Measurements from ENCODE around the gene ELF2. TPM values are rescaled to one million over a fixed set of nuclear protein-coding genes. Genes with fewer than 3 reads are reported as not detected.
A peak's percentile ranks its signal among the peaks of the same experiment; 100 is the strongest.

Gene ELF2
- polyA plus RNA-seq, 1 donor from 2014 or later, result 105 TPM

- no peaks in the 10 kb centered on the region for H3K9me3 ChIP-seq (ENCODE audit: low read length)
- no peaks in the 10 kb centered on the region for H3K27me3 ChIP-seq (ENCODE audit: insufficient read depth, low read depth, low read length)
- H3K36me3 ChIP-seq (ENCODE audit: insufficient read depth, low read length), result no peaks in the 10 kb centered on the region
- H3K27ac ChIP-seq (ENCODE audit: low read length), result no peak overlapping the region
- no peak overlapping the region for H2AFZ ChIP-seq (ENCODE audit: low read depth, low read length)
- H3K4me3 ChIP-seq (ENCODE audit: low read length), result no peak overlapping the region
- H3K9me2 ChIP-seq (ENCODE audit: insufficient read depth, low read length), result no peaks in the 10 kb centered on the region
- no peaks in the 10 kb centered on the region for H3F3A ChIP-seq (ENCODE audit: insufficient read depth, low read length, poor library complexity, severe bottlenecking)
- no peak for TF ChIP-seq EP300 (conservative IDR thresholded peaks at IDR 0.05; ENCODE audit: poor library complexity, severe bottlenecking)
- H4K20me1 ChIP-seq (ENCODE audit: insufficient read depth), result no peaks in the 10 kb centered on the region
- no peak overlapping the region for H3K4me2 ChIP-seq (ENCODE audit: low read length)
- H3K79me2 ChIP-seq (replicated peaks; ENCODE audit: insufficient read depth, low read length), result no peaks in the 10 kb centered on the region
- no peak overlapping the region for H3K9ac ChIP-seq (ENCODE audit: low read length)
Measured at GRCh38 chr4:139189417-139189749, 12.4 kb upstream of the ELF2 start.

- Histone ChIP-seq H3K4me2 (ENCODE audit: low read length) (no peak overlapping the region), H3K9me3 (ENCODE audit: low read length) (no peaks in the 10 kb centered on the region), H3K9me2 (ENCODE audit: insufficient read depth, low read length) (no peaks in the 10 kb centered on the region), H3K36me3 (ENCODE audit: insufficient read depth, low read length) (no peaks in the 10 kb centered on the region), H3K79me2 (replicated peaks; ENCODE audit: insufficient read depth, low read length) (no peaks in the 10 kb centered on the region), H4K20me1 (ENCODE audit: insufficient read depth) (no peaks in the 10 kb centered on the region), H3F3A (ENCODE audit: insufficient read depth, low read length, poor library complexity, severe bottlenecking) (no peaks in the 10 kb centered on the region), H2AFZ (ENCODE audit: low read depth, low read length) (no peak overlapping the region), H3K27ac (ENCODE audit: low read length) (no peak overlapping the region), H3K9ac (ENCODE audit: low read length) (no peak overlapping the region), H3K27me3 (ENCODE audit: insufficient read depth, low read depth, low read length) (no peaks in the 10 kb centered on the region), H3K4me3 (ENCODE audit: low read length) (no peak overlapping the region)
- no peak for TF ChIP-seq RAD21 (conservative IDR thresholded peaks at IDR 0.05)
Measured at GRCh38 chr4:139188648-139189416, 11.8 kb upstream of the ELF2 start.

GRCh38 chr4:139184129-139184528 is 7.1 kb upstream of the ELF2 start:
- no peaks in the 10 kb centered on the region for H3K9me3 ChIP-seq (ENCODE audit: low read length)
- H4K20me1 ChIP-seq (ENCODE audit: insufficient read depth), result no peaks in the 10 kb centered on the region
- no peak overlapping the region for H3K4me2 ChIP-seq (ENCODE audit: low read length)
- H3K79me2 ChIP-seq (replicated peaks; ENCODE audit: insufficient read depth, low read length), result no peaks in the 10 kb centered on the region
- no peak overlapping the region for H3K9ac ChIP-seq (ENCODE audit: low read length)
- H3K9me2 ChIP-seq (ENCODE audit: insufficient read depth, low read length), result no peaks in the 10 kb centered on the region
- no peak overlapping the region for H2AFZ ChIP-seq (ENCODE audit: low read depth, low read length)
- no peaks in the 10 kb centered on the region for H3K36me3 ChIP-seq (ENCODE audit: insufficient read depth, low read length)
- TF ChIP-seq RAD21 (conservative IDR thresholded peaks at IDR 0.05), result peak; percentile 54
- TF ChIP-seq MXI1 (conservative IDR thresholded peaks at IDR 0.05; ENCODE audit: poor library complexity, severe bottlenecking), result no peak
- TF ChIP-seq CTCF (IDR thresholded peaks at IDR 0.05; ENCODE audit: poor library complexity, severe bottlenecking), result peak; percentile 45
- H3K27ac ChIP-seq (ENCODE audit: low read length), result no peak overlapping the region
- H3K27me3 ChIP-seq (ENCODE audit: insufficient read depth, low read depth, low read length), result no peaks in the 10 kb centered on the region
- H3K4me3 ChIP-seq (ENCODE audit: low read length), result no peak overlapping the region
- no peaks in the 10 kb centered on the region for H3F3A ChIP-seq (ENCODE audit: insufficient read depth, low read length, poor library complexity, severe bottlenecking)

GRCh38 chr4:139177869-139178619 is 1.0 kb upstream of the ELF2 start:
- Histone ChIP-seq H3K4me2 (ENCODE audit: low read length) (peak overlapping the region; percentile 72), H3K9me2 (ENCODE audit: insufficient read depth, low read length) (no peaks in the 10 kb centered on the region), H2AFZ (ENCODE audit: low read depth, low read length) (peak overlapping the region; percentile 93), H3K27ac (ENCODE audit: low read length) (peak overlapping the region; percentile 99), H4K20me1 (ENCODE audit: insufficient read depth) (peaks cover 8% of the 10 kb centered on the region), H3K9ac (ENCODE audit: low read length) (peak overlapping the region; percentile 96), H3F3A (ENCODE audit: insufficient read depth, low read length, poor library complexity, severe bottlenecking) (peaks cover 11% of the 10 kb centered on the region), H3K36me3 (ENCODE audit: insufficient read depth, low read length) (no peaks in the 10 kb centered on the region), H3K9me3 (ENCODE audit: low read length) (no peaks in the 10 kb centered on the region), H3K79me2 (replicated peaks; ENCODE audit: insufficient read depth, low read length) (peaks cover 28% of the 10 kb centered on the region), H3K27me3 (ENCODE audit: insufficient read depth, low read depth, low read length) (no peaks in the 10 kb centered on the region), H3K4me3 (ENCODE audit: low read length) (peak overlapping the region; percentile 73)
- TF ChIP-seq EZH2 (IDR thresholded peaks at IDR 0.05; ENCODE audit: borderline replicate concordance, insufficient read depth, low read length, poor library complexity, severe bottlenecking), result no peak
- no peak for TF ChIP-seq EP300 (conservative IDR thresholded peaks at IDR 0.05; ENCODE audit: poor library complexity, severe bottlenecking)
- no peak for TF ChIP-seq RAD21 (conservative IDR thresholded peaks at IDR 0.05)
- TF ChIP-seq SMC3 (conservative IDR thresholded peaks at IDR 0.05; ENCODE audit: poor library complexity), result no peak
- TF ChIP-seq TAF1 (IDR thresholded peaks at IDR 0.05; ENCODE audit: low read depth), result peak; percentile 93
- peak; percentile 95 for TF ChIP-seq POLR2AphosphoS5 (IDR thresholded peaks at IDR 0.05)
- TF ChIP-seq REST (IDR thresholded peaks at IDR 0.05; ENCODE audit: borderline replicate concordance), result peak; percentile 88

Measured in neural cell (in vitro differentiated cells).